PFSK-1 (cell line): ENCODE measurements around the gene C1QTNF2.

Experiments used
- FOXP2 ChIP-seq: optimal IDR thresholded peaks from 2 replicates; pipeline ENCODE3; 2011; ENCODE audit warnings: borderline replicate concordance, control low read depth, inconsistent platforms; ENCODE audit not compliant: insufficient read depth; ENCODE audit errors: extremely low read length, extremely low read depth
- POLR2AphosphoS5 ChIP-seq: IDR thresholded peaks from 2 replicates; pipeline ENCODE4 v1.6.1; 2012; ENCODE audit warnings: low read depth, mild to moderate bottlenecking, control low read depth, low read length, moderate library complexity
- REST ChIP-seq, 2 experiments: IDR thresholded peaks; 2 replicates each; pipeline versions ENCODE4 v1.6.1 to v1.8.0; 2011 to 2012; ENCODE audit warnings: low read depth in 2 of 2, low read length in 2 of 2, control low read depth in 1 of 2, inconsistent platforms in 1 of 2, mild to moderate bottlenecking in 1 of 2, moderate library complexity in 1 of 2; ENCODE audit not compliant: insufficient read depth in 1 of 2
- SIN3A ChIP-seq: IDR thresholded peaks from 2 replicates; pipeline ENCODE4 v1.6.1; 2012; ENCODE audit warnings: mild to moderate bottlenecking, low read length, moderate library complexity, borderline replicate concordance; ENCODE audit not compliant: insufficient read depth
- TAF1 ChIP-seq: IDR thresholded peaks from 2 replicates; pipeline ENCODE4 v1.6.1; 2012; ENCODE audit warnings: low read length, control low read depth, borderline replicate concordance; ENCODE audit not compliant: insufficient read depth

C1QTNF2 gene

GRCh38 chr5:160367261-160367660 lies 3.2 kb downstream of the C1QTNF2 start:
- TF ChIP-seq SIN3A (no peak), POLR2AphosphoS5 (no peak), FOXP2 (no peak), REST (IDR thresholded peaks at IDR 0.05; ENCODE audit: insufficient read depth in 1 of 2, low read depth in 2 of 2, low read length in 2 of 2) (no peak), TAF1 (no peak)

- TF ChIP-seq FOXP2: no peak
- TF ChIP-seq SIN3A: no peak
- no peak for TF ChIP-seq REST (IDR thresholded peaks at IDR 0.05; ENCODE audit: insufficient read depth in 1 of 2, low read depth in 2 of 2, low read length in 2 of 2)
- TF ChIP-seq POLR2AphosphoS5: no peak
- TF ChIP-seq TAF1: no peak
Observed at GRCh38 chr5:160366230-160366629, 4.2 kb downstream of the C1QTNF2 start.

- TF ChIP-seq TAF1 (no peak), FOXP2 (no peak), REST (IDR thresholded peaks at IDR 0.05; ENCODE audit: insufficient read depth in 1 of 2, low read depth in 2 of 2, low read length in 2 of 2) (no peak), SIN3A (no peak), POLR2AphosphoS5 (no peak)
Observed at GRCh38 chr5:160363660-160364395, 6.6 kb downstream of the C1QTNF2 start.

GRCh38 chr5:160363211-160363610 lies 7.2 kb downstream of the C1QTNF2 start:
- no peak for TF ChIP-seq FOXP2
- TF ChIP-seq REST (IDR thresholded peaks at IDR 0.05; ENCODE audit: insufficient read depth in 1 of 2, low read depth in 2 of 2, low read length in 2 of 2): no peak
- no peak for TF ChIP-seq SIN3A
- no peak for TF ChIP-seq POLR2AphosphoS5
- no peak for TF ChIP-seq TAF1

- TF ChIP-seq REST (IDR thresholded peaks at IDR 0.05; ENCODE audit: insufficient read depth in 1 of 2, low read depth in 2 of 2, low read length in 2 of 2) (no peak), POLR2AphosphoS5 (no peak), TAF1 (no peak), FOXP2 (no peak), SIN3A (no peak)
Observed at GRCh38 chr5:160361624-160362228, 8.7 kb downstream of the C1QTNF2 start.
